Heart right ventricle (tissue), 16 donors: ENCODE results near the gene ZC3H4. TPM values are rescaled to one million over a fixed set of nuclear protein-coding genes. Genes with fewer than 3 reads are reported as not detected.

ENCODE experiments used
- ATAC-seq, 8 donors: fragments of 200-7000 bp; cut with Tn5 transposase; one replicate each; pipeline ENCODE4 v1.9.1; 2020; ENCODE audit warnings: mild to moderate bottlenecking in 8 of 8, moderate library complexity in 8 of 8, moderate number of reproducible peaks in 1 of 8
- DNase-seq, 2 donors: peaks; one replicate each; pipeline ENCODE4 v3.0.0-alpha.2; 2020
- H3K27ac ChIP-seq, 10 donors: fragments of 200-600 bp; sonication (generic) in 2 of 10; one replicate each; pipeline versions ENCODE4 v1.5.0 to v1.8.0; 2020 to 2022; ENCODE audit warnings: mild to moderate bottlenecking in 3 of 10
- H3K27me3 ChIP-seq, 7 donors: fragments of 200-600 bp; one replicate each; pipeline ENCODE4 v1.8.0; 2021 to 2022; ENCODE audit warnings: mild to moderate bottlenecking in 2 of 7
- H3K36me3 ChIP-seq, 9 donors: fragments of 200-600 bp; sonication (generic) in 1 of 9; one replicate each; pipeline versions ENCODE4 v1.5.0 to v1.8.0; 2020 to 2022; ENCODE audit warnings: mild to moderate bottlenecking in 2 of 9
- H3K4me1 ChIP-seq, 9 donors: fragments of 200-600 bp; sonication (generic) in 1 of 9; one replicate each; pipeline versions ENCODE4 v1.5.0 to v1.8.0; 2020 to 2022; ENCODE audit warnings: mild to moderate bottlenecking in 4 of 9
- H3K4me3 ChIP-seq, 10 donors: fragments of 200-600 bp; sonication (generic) in 2 of 10; one replicate each; pipeline versions ENCODE4 v1.5.0 to v1.8.0; 2020 to 2022; ENCODE audit warnings: mild to moderate bottlenecking in 7 of 10, moderate library complexity in 2 of 10
- H3K9me3 ChIP-seq, 11 donors: fragments of 200-600 bp in 10 of 11; sonication (generic) in 2 of 11; one replicate each; pipeline versions ENCODE4 v1.5.0 to v1.8.0; 2013 to 2022; ENCODE audit warnings: mild to moderate bottlenecking in 2 of 11, control low read depth in 1 of 11, moderate library complexity in 1 of 11
- CTCF ChIP-seq, 9 donors: fragments of 200-600 bp; sonication (generic) in 2 of 9; IDR thresholded peaks; one replicate each; pipeline versions ENCODE4 v1.5.0 to v1.8.0; 2021 to 2022; ENCODE audit warnings: antibody characterized with exemption in 9 of 9, mild to moderate bottlenecking in 5 of 9, moderate library complexity in 1 of 9
- WGBS, 2 donors: extraction: QIAGEN DNeasy Blood & Tissue Kit; methylation state at CpG; one replicate each; pipeline ENCODE4 v1.1.7; 2013; ENCODE audit warnings: inconsistent platforms in 1 of 2; 5-methylcytosine and 5-hydroxymethylcytosine counted together
- intact Hi-C, 10 donors: fragments of 100-400 bp; cut with DNase I; formaldehyde crosslinking; loops; one replicate each; pipeline versions ENCODE4 v1.11.1 to v1.14.2; 2022
- polyA plus RNA-seq, 2 donors: library from polyadenylated mRNA; stranded (reverse); fragments of 200-250 nt; gene quantifications; one replicate each; pipeline ENCODE4 v1.2.3, GENCODE V29; 2013
- total RNA-seq, 10 donors: library from RNA; stranded (reverse); fragmentation: NEBNext Ultra II Directional in 3 of 10; extraction: Animal tissue kit (Norgen Biotek cat#: 25700) in 3 of 10; gene quantifications; one replicate each; pipeline versions ENCODE4 v1.2.1 to v1.2.4, GENCODE V29; 2021 to 2023
- donor health status: Arrhythmogenic right ventricular cardiomyopathy.
- donor health status: ischemic (EF 13 %, LVEDD 7.1; RV severe dilation, severe dysfunction).
- donor health status: healthy with polysubstance abuse.
- donor health status: DM: no; HTN: yes; CAD: no.
- donor health status: DM: no; HTN: no; CAD: no.
- donor health status: ischemic (EF 25% LVEDD 6.9; RV normal size, moderate dysfunction).
- donor health status: ischemic (EF 25% LVEDD 5.7; RV mildly dilated, moderate dysfunction).
- donor health status: healthy.
- donor health status: DM: yes; HTN: yes; CAD: no.
- donor health status: Ischemic cardiomyopathy.
- donor health status: ischemic (EF 35%, LVEDD 5.7; RV mildly dilated, moderate dysfunction).
- donor health status: nonischemic (EF 11% LVEDD 7.7; RV severe dilation, severe dysfunction).
- donor health status: DM: yes; HTN: yes; CAD: no.
- donor health status: PGD.
- donor health status: ischemic (EF 29% LVEDD 5.4; RV normal size, mild dysfunction).
- donor health status: nonischemic (EF 23%, LVEDD 6.1; RV moderate dilation, normal function).

The ZC3H4 gene
- total and polyA plus RNA-seq, 12 donors: 4.5 to 32.8 (median 25.1) TPM

DNA sequence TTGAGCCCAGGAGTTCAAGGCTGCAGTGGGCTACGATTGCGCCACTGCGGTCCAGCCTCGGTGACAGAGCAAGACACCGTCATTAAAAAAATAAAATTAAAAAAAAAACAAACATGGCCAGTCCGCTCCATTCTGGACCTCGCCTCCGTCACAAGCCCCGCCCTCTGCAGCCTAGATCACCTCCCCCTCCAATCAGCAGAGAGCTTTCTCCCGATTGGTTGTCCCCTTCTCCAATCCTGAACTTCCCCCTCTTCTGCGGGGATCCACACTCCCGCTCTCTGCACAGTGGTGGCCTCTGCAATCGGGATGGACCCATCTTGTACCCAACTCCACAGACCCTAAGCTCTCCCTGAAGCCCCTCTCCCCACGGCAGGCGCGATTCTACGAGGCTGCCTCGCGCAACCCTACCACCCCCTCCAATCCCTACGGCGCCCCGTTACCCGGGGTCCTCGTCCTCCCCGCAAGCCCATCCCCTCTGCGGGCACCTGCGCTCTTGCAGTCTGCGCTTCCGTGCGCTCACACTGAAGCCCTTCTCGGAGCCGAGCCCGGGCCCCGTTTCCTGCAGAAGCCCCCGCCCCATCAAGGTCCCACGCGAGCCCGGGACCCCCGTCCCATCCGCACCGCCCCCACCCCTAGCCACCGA lies 65.7 kb downstream of the ZC3H4 start:
- no peaks in the 10 kb centered on the region for H3K9me3 ChIP-seq
- peaks cover 0 to 2% (median 0%) of the 10 kb centered on the region in 9 donors for H3K36me3 ChIP-seq
- H3K27ac ChIP-seq: peak overlapping the region in 9 of 10 donors; percentile 77 to 93 (median 85)
- intact Hi-C loops: loop anchor here in 1 of 10 donors (5.0 kb wide), 1 partner anchor 64 kb away; the partner anchor contains the start of gene ZC3H4
- TF ChIP-seq CTCF (IDR thresholded peaks at IDR 0.05): no peak
- peak overlapping the region; percentile 84 to 99 (median 98) for H3K4me3 ChIP-seq
- H3K4me1 ChIP-seq: peaks cover 0 to 13% (median 7%) of the 10 kb centered on the region in 9 donors
- H3K27me3 ChIP-seq: no peaks in the 10 kb centered on the region
- 1 to 3% methylated on average over 42 of the region's 42 CpGs for WGBS, 2 donors
- peak; percentile 80 to 86 for DNase-seq
- peak; percentile 82 to 94 (median 88) for ATAC-seq

DNA sequence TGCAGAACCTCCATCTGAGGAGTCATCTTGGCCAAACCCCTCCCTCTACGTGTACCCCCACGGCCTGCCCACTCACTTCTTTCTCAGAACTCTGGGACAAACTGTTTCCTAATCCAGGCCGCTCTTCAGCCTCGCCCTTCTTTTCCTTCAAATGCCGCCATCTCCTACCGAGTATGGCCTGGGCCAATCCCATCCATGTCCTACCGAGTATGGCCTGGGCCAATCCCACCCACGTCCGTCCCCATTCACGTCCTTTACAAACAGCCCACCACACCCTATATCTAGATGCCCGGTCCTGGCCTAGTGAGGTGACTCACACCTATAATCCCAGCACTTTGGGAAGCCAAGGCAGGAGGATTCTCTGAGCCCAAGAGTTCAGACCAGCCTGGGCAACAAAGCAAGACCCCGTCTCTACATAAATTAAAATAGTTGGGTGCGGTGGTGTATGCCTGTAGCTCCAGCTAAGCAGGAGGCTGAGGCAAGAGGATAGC lies 66.3 kb downstream of the ZC3H4 start:
- no peak for TF ChIP-seq CTCF (IDR thresholded peaks at IDR 0.05)
- no peaks in the 10 kb centered on the region for H3K27me3 ChIP-seq
- H3K4me3 ChIP-seq: peak overlapping the region in 9 of 10 donors; percentile 84 to 99 (median 98)
- peak overlapping the region in 3 of 10 donors; percentile 86 to 93 (median 92) for H3K27ac ChIP-seq
- peaks cover 0 to 13% (median 7%) of the 10 kb centered on the region in 9 donors for H3K4me1 ChIP-seq
- H3K9me3 ChIP-seq: no peaks in the 10 kb centered on the region
- H3K36me3 ChIP-seq: peaks cover 0 to 2% (median 0%) of the 10 kb centered on the region in 9 donors
- 84 to 85% methylated on average over 13 of the region's 13 CpGs for WGBS, 2 donors
- intact Hi-C loops: loop anchor here in 1 of 10 donors (5.0 kb wide), 1 partner anchor 65 kb away; the partner anchor contains the start of gene ZC3H4
- ATAC-seq: no peak
- no peak for DNase-seq

DNA sequence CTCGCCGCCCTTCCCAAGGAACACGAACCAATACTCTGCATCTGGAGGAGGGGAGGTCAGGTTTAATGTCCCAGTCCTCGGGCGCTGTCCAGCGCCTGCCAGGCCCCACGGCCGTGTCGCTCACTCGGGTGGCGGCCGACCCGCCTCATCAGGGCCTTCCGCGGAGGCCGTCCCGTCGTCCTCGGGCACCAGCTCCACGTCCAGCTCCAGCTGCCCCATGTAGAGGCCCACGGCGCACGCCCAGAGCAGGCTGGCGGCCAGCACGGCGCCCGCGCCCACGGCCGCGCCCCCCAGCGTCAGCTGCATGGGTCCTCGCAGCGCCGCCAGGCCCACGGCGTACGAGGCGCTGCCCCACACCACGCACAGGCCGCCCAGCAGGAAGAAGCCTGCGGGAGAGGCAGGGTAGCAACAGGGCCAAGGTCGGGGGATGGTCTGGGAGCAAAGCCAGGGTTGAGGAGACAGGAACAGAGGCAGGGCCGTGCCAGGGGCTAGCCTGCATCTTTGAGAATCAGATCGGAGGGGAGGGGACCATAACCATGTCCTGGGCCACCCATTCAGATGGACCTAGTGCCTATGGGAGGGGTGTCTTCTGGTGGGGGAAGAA lies 67.6 kb downstream of the ZC3H4 start:
- TF ChIP-seq CTCF (IDR thresholded peaks at IDR 0.05): no peak
- 91 to 94% methylated on average over 45 of the region's 45 CpGs for WGBS, 2 donors
- ATAC-seq (no peak), DNase-seq (no peak)
- no peak overlapping the region for H3K27ac ChIP-seq
- peaks cover 0 to 13% (median 7%) of the 10 kb centered on the region in 9 donors for H3K4me1 ChIP-seq
- intact Hi-C loops: loop anchor here in 1 of 10 donors (5.0 kb wide), 1 partner anchor 66 kb away; the partner anchor contains the start of gene ZC3H4
- no peak overlapping the region for H3K4me3 ChIP-seq
- peaks cover 0 to 2% (median 0%) of the 10 kb centered on the region in 9 donors for H3K36me3 ChIP-seq
- H3K9me3 ChIP-seq: no peaks in the 10 kb centered on the region
- no peaks in the 10 kb centered on the region for H3K27me3 ChIP-seq
